WI38 (cell line): Measurements from ENCODE around the gene GPR39.

Experiments
- H3K4me3 ChIP-seq: 2 replicates; pipeline ENCODE4 v1.5.1; 2011; ENCODE audit warnings: low read depth, mild to moderate bottlenecking, control low read depth, low read length
- TF ChIP-seq, protein P1 (sequence below): IDR thresholded peaks from 2 replicates; pipeline ENCODE4 v1.5.1; 2012; ENCODE audit warnings: low read depth, mild to moderate bottlenecking, control low read depth, low read length

GPR39 gene

GRCh38 chr2:132597831-132598230, 181.2 kb downstream of the GPR39 start:
- H3K4me3 ChIP-seq, result no peak overlapping the region
- TF ChIP-seq, protein P1, sequence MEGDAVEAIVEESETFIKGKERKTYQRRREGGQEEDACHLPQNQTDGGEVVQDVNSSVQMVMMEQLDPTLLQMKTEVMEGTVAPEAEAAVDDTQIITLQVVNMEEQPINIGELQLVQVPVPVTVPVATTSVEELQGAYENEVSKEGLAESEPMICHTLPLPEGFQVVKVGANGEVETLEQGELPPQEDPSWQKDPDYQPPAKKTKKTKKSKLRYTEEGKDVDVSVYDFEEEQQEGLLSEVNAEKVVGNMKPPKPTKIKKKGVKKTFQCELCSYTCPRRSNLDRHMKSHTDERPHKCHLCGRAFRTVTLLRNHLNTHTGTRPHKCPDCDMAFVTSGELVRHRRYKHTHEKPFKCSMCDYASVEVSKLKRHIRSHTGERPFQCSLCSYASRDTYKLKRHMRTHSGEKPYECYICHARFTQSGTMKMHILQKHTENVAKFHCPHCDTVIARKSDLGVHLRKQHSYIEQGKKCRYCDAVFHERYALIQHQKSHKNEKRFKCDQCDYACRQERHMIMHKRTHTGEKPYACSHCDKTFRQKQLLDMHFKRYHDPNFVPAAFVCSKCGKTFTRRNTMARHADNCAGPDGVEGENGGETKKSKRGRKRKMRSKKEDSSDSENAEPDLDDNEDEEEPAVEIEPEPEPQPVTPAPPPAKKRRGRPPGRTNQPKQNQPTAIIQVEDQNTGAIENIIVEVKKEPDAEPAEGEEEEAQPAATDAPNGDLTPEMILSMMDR, result no peak

GRCh38 chr2:132598536-132598935, 181.9 kb downstream of the GPR39 start:
- H3K4me3 ChIP-seq, result no peak overlapping the region
- TF ChIP-seq, protein P1, result no peak

GRCh38 chr2:132599556-132599955, 183.0 kb downstream of the GPR39 start:
- no peak overlapping the region for H3K4me3 ChIP-seq
- TF ChIP-seq, protein P1, result no peak

DNA sequence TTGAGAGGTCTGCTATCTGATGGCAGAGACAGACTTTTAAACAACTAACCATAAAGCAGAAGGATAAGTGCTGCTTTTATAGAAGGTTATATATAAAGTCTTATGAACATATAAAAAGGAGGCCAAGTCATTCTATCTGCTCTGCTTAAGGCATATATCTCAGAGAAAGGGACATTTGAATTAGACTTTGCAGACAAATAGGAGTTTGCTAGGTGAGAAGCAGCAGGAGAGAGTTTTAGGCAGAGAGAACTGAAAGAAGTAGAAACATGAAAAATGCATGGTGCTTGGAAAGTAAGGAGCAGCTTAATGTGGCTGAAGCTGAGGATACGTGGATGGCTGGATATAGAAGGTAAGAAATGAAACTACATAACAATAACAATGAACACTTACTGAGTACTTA, 188.0 kb downstream of the GPR39 start:
- TF ChIP-seq, protein P1, result no peak
- no peak overlapping the region for H3K4me3 ChIP-seq

- no peak overlapping the region for H3K4me3 ChIP-seq
- TF ChIP-seq, protein P1, result no peak
These were observed 188.9 kb downstream of the GPR39 start for GRCh38 chr2:132605236-132606180.

- TF ChIP-seq, protein P1, result no peak
- H3K4me3 ChIP-seq, result no peak overlapping the region
These were observed 190.0 kb downstream of the GPR39 start for GRCh38 chr2:132606649-132607048.

GRCh38 chr2:132607426-132608090, 191.0 kb downstream of the GPR39 start:
- TF ChIP-seq, protein P1, result no peak
- H3K4me3 ChIP-seq, result no peak overlapping the region
